GM10847 (cell line): ENCODE results near the gene NEXN.

Experiments used
- POLR2A ChIP-seq: IDR thresholded peaks from 2 replicates; pipeline ENCODE4 v1.6.1; 2011; ENCODE audit not compliant: insufficient read length; ENCODE audit errors: extremely low read depth

The NEXN gene

GRCh38 chr1:77888081-77888780 lies at the start of gene NEXN:
Gene NEXN, plus strand, starts transcription at chr1:77888624. Its CDS starts 27,483 bp downstream, at chr1:77916107.
- no peak for TF ChIP-seq POLR2A

- TF ChIP-seq POLR2A: no peak
Observed at GRCh38 chr1:77841574-77841973, 46.9 kb upstream of the NEXN start.

- no peak for TF ChIP-seq POLR2A
Observed at GRCh38 chr1:77845951-77846350, 42.5 kb upstream of the NEXN start.

- no peak for TF ChIP-seq POLR2A
Observed at GRCh38 chr1:77846966-77847365, 41.5 kb upstream of the NEXN start.

GRCh38 chr1:77847621-77848080 lies 40.8 kb upstream of the NEXN start:
- no peak for TF ChIP-seq POLR2A

- TF ChIP-seq POLR2A: no peak
Observed at GRCh38 chr1:77850082-77850481, 38.3 kb upstream of the NEXN start.

GRCh38 chr1:77857552-77857951 lies 30.9 kb upstream of the NEXN start:
- TF ChIP-seq POLR2A: no peak

GRCh38 chr1:77858725-77859124 lies 29.7 kb upstream of the NEXN start:
- no peak for TF ChIP-seq POLR2A

- no peak for TF ChIP-seq POLR2A
Observed at GRCh38 chr1:77859248-77859647, 29.2 kb upstream of the NEXN start.

- TF ChIP-seq POLR2A: no peak
Observed at GRCh38 chr1:77866296-77866695, 22.1 kb upstream of the NEXN start.

- TF ChIP-seq POLR2A: no peak
Observed at GRCh38 chr1:77872645-77873044, 15.8 kb upstream of the NEXN start.

- TF ChIP-seq POLR2A: no peak
Observed at GRCh38 chr1:77873461-77873860, 15.0 kb upstream of the NEXN start.

- no peak for TF ChIP-seq POLR2A
Observed at GRCh38 chr1:77874804-77875445, 13.5 kb upstream of the NEXN start.

- no peak for TF ChIP-seq POLR2A
Observed at GRCh38 chr1:77876884-77877283, 11.5 kb upstream of the NEXN start.

GRCh38 chr1:77881061-77881460 lies 7.4 kb upstream of the NEXN start:
- TF ChIP-seq POLR2A: no peak

GRCh38 chr1:77882411-77882810 lies 6.0 kb upstream of the NEXN start:
- no peak for TF ChIP-seq POLR2A
